HepG2 (cell line): ENCODE data around the gene MBD3. TPM values are rescaled to one million over a fixed set of nuclear protein-coding genes. Genes with fewer than 3 reads are reported as not detected.

Experiments used
- ATAC-seq: fragments of 200-7000 bp; cut with Tn5 transposase; 3 replicates; pipeline ENCODE4 v1.9.1; 2020; ENCODE audit warnings: mild to moderate bottlenecking, moderate library complexity
- BruUV-seq: library from RNA; stranded (reverse); fragments of 400-500 nt; replicated peaks from 2 replicates; lab custom pipeline; 2021; lab: Mats Ljungman, UMichigan
- CTCF ChIA-PET: fragments of 300-600 bp; formaldehyde crosslinking; extraction: SDS; loops from one replicate; lab custom pipeline; 2021; ENCODE audit warnings: low total read pairs, inconsistent platforms, low intra/inter-chr PET ratio; lab: Yijun Ruan, JAX
- POLR2A ChIA-PET: fragments of 350-600 bp; sonication (Branson Sonifier 250); formaldehyde crosslinking; loops from one replicate; lab custom pipeline; 2020; ENCODE audit warnings: antibody characterized with exemption, inconsistent platforms; lab: Yijun Ruan, JAX
- DNase-seq: peaks from one replicate; pipeline ENCODE4 v3.0.0-alpha.2; 2015; ENCODE audit warnings: low spot score
- FAIRE-seq: peaks from 3 replicates; lab custom pipeline; 2011; peaks lifted over from hg19 to GRCh38; lab: Jason Lieb, UNC
- H2AFZ ChIP-seq: one replicate; pipeline ENCODE4 v1.6.1; 2011; ENCODE audit warnings: low read length, inconsistent platforms
- H3K27ac ChIP-seq: fragments of 300-600 bp; 3 replicates; pipeline ENCODE4 v1.8.0; 2011; ENCODE audit warnings: mixed run types, mild to moderate bottlenecking, mixed read lengths, low read length, inconsistent platforms; ENCODE audit not compliant: insufficient read depth; ENCODE audit errors: extremely low read length
- H3K27me3 ChIP-seq, 2 experiments: fragments of 200-600 bp in 1 of 2; 2 replicates in 1 of 2; 3 replicates in 1 of 2; pipeline versions ENCODE4 v1.6.0 to v1.8.0; 2011; ENCODE audit warnings: low read length in 2 of 2, mild to moderate bottlenecking in 2 of 2, moderate library complexity in 2 of 2, inconsistent platforms in 1 of 2; ENCODE audit not compliant: insufficient read depth in 2 of 2, control insufficient read depth in 1 of 2
- H3K36me3 ChIP-seq, 2 experiments: fragments of 200-600 bp in 1 of 2; replicated peaks in 1 of 2; 2 replicates in 1 of 2; 3 replicates in 1 of 2; pipeline versions ENCODE4 v1.5.1 to v1.8.0; 2011; ENCODE audit warnings: low read length in 2 of 2, inconsistent platforms in 1 of 2; ENCODE audit not compliant: insufficient read depth in 2 of 2, control insufficient read depth in 1 of 2
- H3K4me1 ChIP-seq: 2 replicates; pipeline ENCODE4 v1.5.1; 2012; ENCODE audit warnings: low read length, inconsistent platforms; ENCODE audit not compliant: insufficient read depth
- H3K4me2 ChIP-seq: 2 replicates; pipeline ENCODE4 v1.6.0; 2011; ENCODE audit warnings: low read depth, low read length, inconsistent platforms
- H3K4me3 ChIP-seq, 3 experiments: fragments of 200-600 bp in 1 of 3; sonication (generic), shearing (Covaris generic) in 1 of 3; replicated peaks in 1 of 3; 2 replicates each; pipeline ENCODE4 v1.5.1; 2011 to 2016; ENCODE audit warnings: low read length in 3 of 3, inconsistent platforms in 2 of 3, low read depth in 2 of 3, mild to moderate bottlenecking in 2 of 3, control low read depth in 1 of 3, mixed read lengths in 1 of 3; ENCODE audit not compliant: insufficient read depth in 1 of 3
- H3K79me2 ChIP-seq: one replicate; pipeline ENCODE4 v1.6.1; 2011; ENCODE audit warnings: low read length, inconsistent platforms; ENCODE audit not compliant: insufficient read depth
- H3K9ac ChIP-seq: 2 replicates; pipeline ENCODE4 v1.6.0; 2011; ENCODE audit warnings: mild to moderate bottlenecking, low read depth, low read length, inconsistent platforms; ENCODE audit not compliant: insufficient read depth
- H3K9me3 ChIP-seq: 2 replicates; pipeline ENCODE4 v1.5.1; 2012; ENCODE audit warnings: mild to moderate bottlenecking, low read length
- H4K20me1 ChIP-seq: 2 replicates; pipeline ENCODE4 v1.6.0; 2011; ENCODE audit warnings: inconsistent platforms, mild to moderate bottlenecking, low read length, moderate library complexity; ENCODE audit not compliant: insufficient read depth
- CEBPG ChIP-seq: IDR thresholded peaks from 2 replicates; pipeline ENCODE4 v1.6.1; 2016
- NR2F6 ChIP-seq, 2 experiments: IDR thresholded peaks; 2 replicates each; pipeline ENCODE4 v1.6.1; 2016; ENCODE audit warnings: antibody characterized with exemption in 1 of 2, mild to moderate bottlenecking in 1 of 2
- ZNF121 ChIP-seq: sonication (generic); formaldehyde crosslinking; IDR thresholded peaks from 2 replicates; pipeline ENCODE4 v1.5.0; 2020; ENCODE audit warnings: mild to moderate bottlenecking, missing genetic modification reagents
- ZNF263 ChIP-seq: sonication (generic); formaldehyde crosslinking; IDR thresholded peaks from 2 replicates; pipeline ENCODE4 v1.4.0; 2020; ENCODE audit warnings: missing genetic modification reagents
- ZNF687 ChIP-seq: sonication (generic); formaldehyde crosslinking; IDR thresholded peaks from 2 replicates; pipeline ENCODE4 v1.5.1; 2020; ENCODE audit warnings: mild to moderate bottlenecking, missing genetic modification reagents, moderate library complexity
- WGBS: methylation state at CpG from one replicate; pipeline ENCODE4 v1.1.6; 2017; ENCODE audit warnings: low lambda C conversion rate; 5-methylcytosine and 5-hydroxymethylcytosine counted together
- in situ Hi-C: cut with HindIII; loops from 2 replicates; pipeline ENCODE4 v1.10.0; 2017; ENCODE audit warnings: low pct_unique_long_range_greater_than_20kb; ENCODE audit not compliant: extremely low pct_ligation_motif_present
- intact Hi-C: fragments of 100-400 bp; cut with micrococcal nuclease; formaldehyde crosslinking; loops from one replicate; pipeline ENCODE4 v1.10.0; 2022; ENCODE audit not compliant: unreplicated experiment
- polyA plus RNA-seq, 8 experiments: library from polyadenylated mRNA; depleted of rRNA in 3 of 8; stranded (reverse) in 7 of 8; unstranded in 1 of 8; fragments of >200 nt; fragmentation: Illumina TruSeq in 4 of 8; extraction: Trizol in 4 of 8; gene quantifications; 2 replicates each; pipeline versions ENCODE4 v1.2.1 to v1.2.3, GENCODE V29; 2011 to 2016; ENCODE audit warnings: low read depth in 4 of 8, missing spikeins in 1 of 8, mixed read lengths in 1 of 8; ENCODE audit not compliant: insufficient read depth in 1 of 8
- total RNA-seq, 5 experiments: library from RNA; depleted of rRNA; stranded (reverse); fragments of >200 nt; fragmentation: Illumina TruSeq; extraction: Trizol; gene quantifications; 2 replicates each; pipeline ENCODE4 v1.2.3, GENCODE V29; 2016; ENCODE audit warnings: low read depth in 1 of 5
- TF ChIP-seq, protein P1 (sequence below): sonication (generic); formaldehyde crosslinking; IDR thresholded peaks from 2 replicates; pipeline ENCODE4 v1.9.0; 2021; ENCODE audit warnings: mild to moderate bottlenecking, missing genetic modification reagents
- TF ChIP-seq, protein P2 (sequence below): sonication (generic); formaldehyde crosslinking; IDR thresholded peaks from 2 replicates; pipeline ENCODE4 v1.8.0; 2022; ENCODE audit warnings: missing genetic modification reagents, mild to moderate bottlenecking, moderate library complexity, borderline replicate concordance

Gene MBD3
- total and polyA plus RNA-seq, 2 of the 13 experiments (the other 11 are each of a cell fraction or from before 2014, with no cell fraction given) = 21.2 to 76.9 TPM

GRCh38 chr19:1553415-1553814 lies 39.2 kb downstream of the MBD3 start (continued):
- TF ChIP-seq, protein P1, sequence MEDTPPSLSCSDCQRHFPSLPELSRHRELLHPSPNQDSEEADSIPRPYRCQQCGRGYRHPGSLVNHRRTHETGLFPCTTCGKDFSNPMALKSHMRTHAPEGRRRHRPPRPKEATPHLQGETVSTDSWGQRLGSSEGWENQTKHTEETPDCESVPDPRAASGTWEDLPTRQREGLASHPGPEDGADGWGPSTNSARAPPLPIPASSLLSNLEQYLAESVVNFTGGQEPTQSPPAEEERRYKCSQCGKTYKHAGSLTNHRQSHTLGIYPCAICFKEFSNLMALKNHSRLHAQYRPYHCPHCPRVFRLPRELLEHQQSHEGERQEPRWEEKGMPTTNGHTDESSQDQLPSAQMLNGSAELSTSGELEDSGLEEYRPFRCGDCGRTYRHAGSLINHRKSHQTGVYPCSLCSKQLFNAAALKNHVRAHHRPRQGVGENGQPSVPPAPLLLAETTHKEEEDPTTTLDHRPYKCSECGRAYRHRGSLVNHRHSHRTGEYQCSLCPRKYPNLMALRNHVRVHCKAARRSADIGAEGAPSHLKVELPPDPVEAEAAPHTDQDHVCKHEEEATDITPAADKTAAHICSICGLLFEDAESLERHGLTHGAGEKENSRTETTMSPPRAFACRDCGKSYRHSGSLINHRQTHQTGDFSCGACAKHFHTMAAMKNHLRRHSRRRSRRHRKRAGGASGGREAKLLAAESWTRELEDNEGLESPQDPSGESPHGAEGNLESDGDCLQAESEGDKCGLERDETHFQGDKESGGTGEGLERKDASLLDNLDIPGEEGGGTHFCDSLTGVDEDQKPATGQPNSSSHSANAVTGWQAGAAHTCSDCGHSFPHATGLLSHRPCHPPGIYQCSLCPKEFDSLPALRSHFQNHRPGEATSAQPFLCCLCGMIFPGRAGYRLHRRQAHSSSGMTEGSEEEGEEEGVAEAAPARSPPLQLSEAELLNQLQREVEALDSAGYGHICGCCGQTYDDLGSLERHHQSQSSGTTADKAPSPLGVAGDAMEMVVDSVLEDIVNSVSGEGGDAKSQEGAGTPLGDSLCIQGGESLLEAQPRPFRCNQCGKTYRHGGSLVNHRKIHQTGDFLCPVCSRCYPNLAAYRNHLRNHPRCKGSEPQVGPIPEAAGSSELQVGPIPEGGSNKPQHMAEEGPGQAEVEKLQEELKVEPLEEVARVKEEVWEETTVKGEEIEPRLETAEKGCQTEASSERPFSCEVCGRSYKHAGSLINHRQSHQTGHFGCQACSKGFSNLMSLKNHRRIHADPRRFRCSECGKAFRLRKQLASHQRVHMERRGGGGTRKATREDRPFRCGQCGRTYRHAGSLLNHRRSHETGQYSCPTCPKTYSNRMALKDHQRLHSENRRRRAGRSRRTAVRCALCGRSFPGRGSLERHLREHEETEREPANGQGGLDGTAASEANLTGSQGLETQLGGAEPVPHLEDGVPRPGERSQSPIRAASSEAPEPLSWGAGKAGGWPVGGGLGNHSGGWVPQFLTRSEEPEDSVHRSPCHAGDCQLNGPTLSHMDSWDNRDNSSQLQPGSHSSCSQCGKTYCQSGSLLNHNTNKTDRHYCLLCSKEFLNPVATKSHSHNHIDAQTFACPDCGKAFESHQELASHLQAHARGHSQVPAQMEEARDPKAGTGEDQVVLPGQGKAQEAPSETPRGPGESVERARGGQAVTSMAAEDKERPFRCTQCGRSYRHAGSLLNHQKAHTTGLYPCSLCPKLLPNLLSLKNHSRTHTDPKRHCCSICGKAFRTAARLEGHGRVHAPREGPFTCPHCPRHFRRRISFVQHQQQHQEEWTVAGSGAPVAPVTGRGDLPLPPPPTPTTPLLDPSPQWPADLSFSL (CRISPR knock-in tag) = no peak

GRCh38 chr19:1551068-1552040 lies 41.3 kb downstream of the MBD3 start:
- CTCF ChIA-PET = no interaction called here
- FAIRE-seq (no peak), ATAC-seq (peak; percentile 20; the same call in 2 of the 3 replicates), DNase-seq (no peak)
- Histone ChIP-seq H3K4me1 (peaks cover 21% of the 10 kb centered on the region), H4K20me1 (no peaks in the 10 kb centered on the region), H3K27ac (no peak overlapping the region), H3K27me3 (no peaks in the 10 kb centered on the region), H3K4me3 (no peak overlapping the region), H3K9ac (no peak overlapping the region), H3K36me3 (no peaks in the 10 kb centered on the region; a peak in 1 of 5 replicates), H3K79me2 (no peaks in the 10 kb centered on the region), H3K4me2 (no peak overlapping the region), H3K9me3 (no peaks in the 10 kb centered on the region), H2AFZ (no peak overlapping the region)
- intact Hi-C loops = no loop called here
- in situ Hi-C loops = no loop called here
- WGBS = 42% methylated on average over 17 of the region's 17 CpGs
- POLR2A ChIA-PET = no interaction called here
- no TSS peak for BruUV-seq
- TF ChIP-seq NR2F6 (IDR thresholded peaks at IDR 0.05) = no peak
- 0 out of 2 replicates have a peak, but pooled peaks have one; percentile 6 for TF ChIP-seq NR2F6 (CRISPR knock-in tag; IDR thresholded peaks at IDR 0.05)
- TF ChIP-seq ZNF687 (CRISPR knock-in tag) = peak; percentile 27; the same call in 1 of the 2 replicates
- peak; percentile 11; the same call in 1 of the 2 replicates for TF ChIP-seq CEBPG (CRISPR knock-in tag)
- TF ChIP-seq ZNF263 (CRISPR knock-in tag) = no peak
- TF ChIP-seq, protein P2, sequence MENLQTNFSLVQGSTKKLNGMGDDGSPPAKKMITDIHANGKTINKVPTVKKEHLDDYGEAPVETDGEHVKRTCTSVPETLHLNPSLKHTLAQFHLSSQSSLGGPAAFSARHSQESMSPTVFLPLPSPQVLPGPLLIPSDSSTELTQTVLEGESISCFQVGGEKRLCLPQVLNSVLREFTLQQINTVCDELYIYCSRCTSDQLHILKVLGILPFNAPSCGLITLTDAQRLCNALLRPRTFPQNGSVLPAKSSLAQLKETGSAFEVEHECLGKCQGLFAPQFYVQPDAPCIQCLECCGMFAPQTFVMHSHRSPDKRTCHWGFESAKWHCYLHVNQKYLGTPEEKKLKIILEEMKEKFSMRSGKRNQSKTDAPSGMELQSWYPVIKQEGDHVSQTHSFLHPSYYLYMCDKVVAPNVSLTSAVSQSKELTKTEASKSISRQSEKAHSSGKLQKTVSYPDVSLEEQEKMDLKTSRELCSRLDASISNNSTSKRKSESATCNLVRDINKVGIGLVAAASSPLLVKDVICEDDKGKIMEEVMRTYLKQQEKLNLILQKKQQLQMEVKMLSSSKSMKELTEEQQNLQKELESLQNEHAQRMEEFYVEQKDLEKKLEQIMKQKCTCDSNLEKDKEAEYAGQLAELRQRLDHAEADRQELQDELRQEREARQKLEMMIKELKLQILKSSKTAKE (CRISPR knock-in tag) = no peak
- TF ChIP-seq ZNF121 (CRISPR knock-in tag) = peak; percentile 96
